GM21825 (cell line): ENCODE results near the gene MIER2.
"Not testable (repeated sequence)": the region's sequence is repeated elsewhere in the genome, so short reads cannot be mapped to it uniquely, and the experiment has no call there.

Experiments
- ATAC-seq: cut with Tn5 transposase; IDR thresholded peaks from one replicate; pipeline ENCODE4 v1.9.1; 2021; ENCODE audit warnings: mild to moderate bottlenecking, moderate library complexity; ENCODE audit not compliant: unreplicated experiment

MIER2 gene, protein sequence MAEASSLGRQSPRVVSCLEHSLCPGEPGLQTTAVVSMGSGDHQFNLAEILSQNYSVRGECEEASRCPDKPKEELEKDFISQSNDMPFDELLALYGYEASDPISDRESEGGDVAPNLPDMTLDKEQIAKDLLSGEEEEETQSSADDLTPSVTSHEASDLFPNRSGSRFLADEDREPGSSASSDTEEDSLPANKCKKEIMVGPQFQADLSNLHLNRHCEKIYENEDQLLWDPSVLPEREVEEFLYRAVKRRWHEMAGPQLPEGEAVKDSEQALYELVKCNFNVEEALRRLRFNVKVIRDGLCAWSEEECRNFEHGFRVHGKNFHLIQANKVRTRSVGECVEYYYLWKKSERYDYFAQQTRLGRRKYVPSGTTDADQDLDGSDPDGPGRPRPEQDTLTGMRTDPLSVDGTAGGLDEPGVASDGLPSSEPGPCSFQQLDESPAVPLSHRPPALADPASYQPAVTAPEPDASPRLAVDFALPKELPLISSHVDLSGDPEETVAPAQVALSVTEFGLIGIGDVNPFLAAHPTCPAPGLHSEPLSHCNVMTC

DNA sequence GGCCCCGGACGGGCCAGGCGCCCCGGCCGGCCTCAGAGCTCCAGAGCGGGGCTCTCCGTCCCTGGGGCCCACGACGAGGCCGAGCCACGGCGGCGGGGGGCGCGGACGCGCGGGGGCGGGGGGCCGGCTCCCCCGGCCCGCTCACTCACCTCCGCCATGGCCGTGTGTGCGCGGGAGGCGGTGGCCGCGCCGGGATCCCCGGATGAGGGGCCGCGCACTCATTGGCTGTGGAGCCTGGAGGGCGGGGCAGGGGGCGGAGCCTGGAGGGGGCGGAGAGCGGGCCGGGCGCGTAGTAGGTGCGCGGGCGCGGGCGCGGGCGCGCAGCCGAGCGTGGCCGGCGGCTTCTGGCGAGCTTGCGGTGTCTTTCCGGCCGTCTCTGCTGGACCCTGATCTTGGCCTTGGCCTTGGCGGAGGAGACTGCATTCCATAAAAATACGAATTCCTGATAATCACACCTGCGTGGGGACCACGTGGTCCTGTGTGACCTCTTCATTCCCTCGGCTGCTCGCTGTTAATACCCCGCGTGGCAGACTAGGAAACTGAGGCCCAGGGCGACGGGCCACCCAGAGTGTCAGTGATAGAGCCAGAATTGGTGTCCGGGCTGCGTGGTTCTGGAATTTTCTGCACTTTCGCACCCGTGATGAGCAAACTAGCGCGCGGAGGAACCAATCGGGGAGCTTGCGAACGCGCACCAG is at the start of gene MIER2:
TSS of gene MIER2 (minus strand) at position 172 of the 695 bp plus-strand sequence. CDS start at position 158, 14 bp downstream.
- ATAC-seq, result peak; percentile 80

GRCh38 chr19:393560-393959 is 49.0 kb upstream of the MIER2 start:
- ATAC-seq, result not testable (repeated sequence)

- ATAC-seq, result no peak
These were observed 47.9 kb upstream of the MIER2 start for GRCh38 chr19:392375-392970.

DNA sequence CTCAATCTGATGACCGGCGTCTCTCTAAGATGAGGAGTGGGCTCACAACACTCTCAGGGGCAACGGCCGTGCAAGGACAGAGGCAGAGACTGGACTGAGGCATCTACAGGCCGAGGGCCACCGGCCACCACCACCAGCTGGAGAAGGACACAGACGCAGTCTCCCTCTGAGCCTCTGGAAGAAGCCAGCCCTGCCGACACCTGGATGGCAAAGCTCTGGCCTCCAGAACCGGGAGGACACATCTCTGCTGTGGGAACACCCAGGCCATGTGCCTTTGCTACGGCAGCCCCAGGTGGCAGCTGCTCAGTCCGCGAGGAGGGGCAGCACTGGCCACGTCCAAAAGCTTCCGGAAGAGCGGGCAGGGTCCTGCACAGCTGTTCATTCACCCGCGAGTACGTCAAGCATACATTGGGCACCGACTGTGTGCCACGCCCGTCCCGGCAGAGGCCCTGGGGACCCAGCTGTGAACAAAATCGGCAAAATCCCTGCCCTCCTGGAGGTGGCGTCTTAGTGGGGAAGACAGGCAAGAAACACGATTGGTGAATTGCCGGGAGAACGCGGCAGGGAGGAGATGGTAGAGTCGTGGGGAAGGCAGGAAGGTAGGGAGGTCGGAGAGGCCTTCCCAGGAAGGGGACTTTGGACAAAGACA is 47.3 kb upstream of the MIER2 start:
- no peak for ATAC-seq

DNA sequence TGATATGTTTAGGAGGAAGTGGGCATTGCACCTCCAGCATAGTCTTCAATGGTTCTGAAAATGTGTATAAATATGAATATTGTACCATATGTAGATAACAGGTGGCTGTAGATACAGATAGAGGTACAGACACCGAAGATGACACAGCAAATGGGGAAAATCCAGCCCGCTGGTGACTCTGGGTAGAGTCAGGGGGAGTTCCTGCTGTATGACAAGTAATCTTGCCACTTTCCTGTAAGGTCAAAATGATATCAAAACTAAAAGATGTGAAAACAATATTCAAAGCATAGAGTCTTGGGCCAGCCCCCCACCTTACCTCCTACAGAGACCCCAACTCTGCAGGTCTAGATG is 46.6 kb upstream of the MIER2 start:
- ATAC-seq, result no peak

GRCh38 chr19:390386-391206 is 46.0 kb upstream of the MIER2 start:
- ATAC-seq, result no peak

GRCh38 chr19:389935-390289 is 45.3 kb upstream of the MIER2 start:
- no peak for ATAC-seq

DNA sequence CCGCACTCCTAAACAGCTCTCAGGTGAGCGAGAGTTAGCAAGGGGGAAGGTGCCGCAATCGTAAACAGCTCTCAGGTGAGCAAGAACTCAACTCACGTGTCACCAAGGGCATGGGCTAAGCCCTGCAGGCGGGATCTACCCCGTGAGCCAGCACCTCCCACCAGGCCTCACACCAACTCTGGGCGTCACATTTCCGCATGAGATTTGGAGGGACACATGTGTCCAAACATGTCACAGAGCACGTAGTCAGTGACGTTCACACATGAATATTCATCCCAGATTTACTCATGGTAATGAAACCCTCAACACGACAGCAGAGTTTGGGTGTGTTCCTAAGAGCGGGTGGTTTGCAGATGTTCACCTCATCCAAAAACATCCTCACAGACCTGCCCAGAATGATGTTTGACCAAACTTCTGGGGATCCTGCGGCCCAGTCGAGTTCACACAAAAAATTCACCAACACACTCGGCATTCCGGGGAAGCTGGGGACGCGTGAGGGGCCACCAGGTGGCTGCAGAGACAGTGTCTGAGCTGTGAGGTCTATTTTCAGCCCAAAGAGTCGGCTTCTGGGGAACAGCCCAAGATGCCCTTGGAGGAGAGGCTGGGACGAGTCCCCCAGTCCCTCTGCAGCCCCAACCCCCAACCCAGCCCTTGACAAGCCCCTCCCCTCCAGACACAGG is 44.8 kb upstream of the MIER2 start:
- no peak for ATAC-seq

- no peak for ATAC-seq
These were observed 44.1 kb upstream of the MIER2 start for GRCh38 chr19:388691-389090.

DNA sequence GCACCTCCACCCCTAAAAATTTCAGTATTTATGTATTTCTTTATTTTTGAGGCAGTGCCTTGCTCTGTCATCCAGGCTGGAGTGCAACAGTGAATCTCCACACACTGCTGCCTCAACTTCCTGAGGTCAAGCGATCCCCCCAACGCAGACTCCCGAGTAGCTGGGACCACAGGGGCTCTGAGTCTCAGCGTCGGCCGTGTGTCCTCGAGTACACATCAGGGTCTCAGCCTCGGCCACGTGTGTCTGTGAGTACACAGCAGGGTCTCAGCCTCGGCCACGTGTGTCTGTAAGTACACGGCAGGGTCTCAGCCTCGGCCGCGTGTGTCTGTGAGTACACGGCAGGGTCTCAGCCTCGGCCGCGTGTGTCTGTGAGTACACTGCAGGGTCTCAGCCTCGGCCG is 43.2 kb upstream of the MIER2 start:
- ATAC-seq, result no peak

DNA sequence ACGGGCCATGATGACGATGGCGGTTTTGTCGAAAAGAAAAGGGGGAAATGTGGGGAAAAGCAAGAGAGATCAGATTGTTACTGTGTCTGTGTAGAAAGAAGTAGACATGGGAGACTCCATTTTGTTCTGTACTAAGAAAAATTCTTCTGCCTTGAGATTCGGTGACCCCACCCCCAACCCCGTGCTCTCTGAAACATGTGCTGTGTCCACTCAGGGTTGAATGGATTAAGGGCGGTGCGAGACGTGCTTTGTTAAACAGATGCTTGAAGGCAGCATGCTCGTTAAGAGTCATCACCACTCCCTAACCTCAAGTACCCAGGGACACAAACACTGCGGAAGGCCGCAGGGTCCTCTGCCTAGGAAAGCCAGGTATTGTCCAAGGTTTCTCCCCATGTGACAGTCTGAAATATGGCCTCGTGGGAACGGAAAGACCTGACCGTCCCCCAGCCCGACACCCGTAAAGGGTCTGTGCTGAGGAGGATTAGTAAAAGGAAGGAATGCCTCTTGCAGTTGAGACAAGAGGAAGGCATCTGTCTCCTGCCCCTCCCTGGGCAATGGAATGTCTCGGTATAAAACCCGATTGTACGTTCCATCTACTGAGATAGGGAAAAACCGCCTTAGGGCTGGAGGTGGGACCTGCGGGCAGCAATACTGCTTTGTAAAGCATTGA is 42.2 kb upstream of the MIER2 start:
- ATAC-seq, result not testable (repeated sequence)

DNA sequence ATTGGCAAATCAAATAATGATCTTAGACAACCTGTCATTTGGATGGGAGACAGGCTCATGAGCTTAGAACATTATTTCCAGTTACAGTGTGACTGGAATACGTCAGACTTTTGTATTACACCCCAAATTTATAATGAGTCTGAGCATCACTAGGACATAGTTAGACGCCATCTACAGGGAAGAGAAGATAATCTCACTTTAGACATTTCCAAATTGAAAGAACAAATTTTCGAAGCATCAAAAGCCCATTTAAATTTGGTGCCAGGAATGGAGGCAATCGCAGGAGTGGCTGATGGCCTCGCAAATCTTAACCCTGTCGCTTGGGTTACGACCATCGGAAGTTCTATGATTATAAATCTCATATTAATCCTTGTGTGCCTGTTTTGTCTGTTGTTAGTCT is 41.6 kb upstream of the MIER2 start:
- ATAC-seq, result not testable (repeated sequence)

- no peak for ATAC-seq
These were observed 40.2 kb upstream of the MIER2 start for GRCh38 chr19:384799-385169.

GRCh38 chr19:383922-384798 is 39.6 kb upstream of the MIER2 start:
- ATAC-seq, result no peak

DNA sequence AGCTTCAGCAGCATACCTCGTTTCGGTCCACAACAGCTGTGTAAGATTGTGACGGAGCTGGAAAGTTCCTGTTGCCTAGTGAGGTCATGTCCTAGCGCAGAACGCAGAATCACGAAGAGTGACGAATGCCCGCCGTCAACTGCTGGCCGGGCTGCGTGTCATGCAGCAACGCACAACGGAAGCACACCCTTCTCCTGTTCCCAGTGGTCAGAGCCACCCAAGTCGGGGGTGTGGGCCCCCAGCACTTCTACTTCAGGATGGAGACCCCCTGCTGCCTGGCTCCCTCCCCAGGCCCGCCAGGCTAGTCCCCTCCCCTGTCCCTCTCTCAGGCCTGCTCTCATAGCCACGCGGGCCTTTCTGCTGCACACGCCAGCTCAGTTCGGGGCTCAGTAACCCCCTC is 38.4 kb upstream of the MIER2 start:
- ATAC-seq, result no peak

- not testable (repeated sequence) for ATAC-seq
These were observed 38.0 kb upstream of the MIER2 start for GRCh38 chr19:382578-382977.

DNA sequence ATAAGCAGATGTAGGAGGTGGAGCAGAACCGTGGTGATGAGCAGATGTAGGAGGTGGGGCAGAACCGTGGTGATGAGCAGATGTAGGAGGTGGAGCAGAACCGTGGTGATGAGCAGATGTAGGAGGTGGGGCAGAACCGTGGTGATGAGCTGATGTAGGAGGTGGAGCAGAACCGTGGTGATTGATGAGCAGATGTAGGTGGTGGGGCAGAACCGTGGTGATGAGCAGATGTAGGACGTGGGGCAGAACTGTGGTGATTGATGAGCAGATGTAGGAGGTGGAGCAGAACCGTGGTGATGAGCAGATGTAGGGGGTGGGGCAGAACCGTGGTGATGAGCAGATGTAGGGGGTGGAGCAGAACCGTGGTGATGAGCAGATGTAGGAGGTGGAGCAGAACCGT is 37.3 kb upstream of the MIER2 start:
- not testable (repeated sequence) for ATAC-seq

DNA sequence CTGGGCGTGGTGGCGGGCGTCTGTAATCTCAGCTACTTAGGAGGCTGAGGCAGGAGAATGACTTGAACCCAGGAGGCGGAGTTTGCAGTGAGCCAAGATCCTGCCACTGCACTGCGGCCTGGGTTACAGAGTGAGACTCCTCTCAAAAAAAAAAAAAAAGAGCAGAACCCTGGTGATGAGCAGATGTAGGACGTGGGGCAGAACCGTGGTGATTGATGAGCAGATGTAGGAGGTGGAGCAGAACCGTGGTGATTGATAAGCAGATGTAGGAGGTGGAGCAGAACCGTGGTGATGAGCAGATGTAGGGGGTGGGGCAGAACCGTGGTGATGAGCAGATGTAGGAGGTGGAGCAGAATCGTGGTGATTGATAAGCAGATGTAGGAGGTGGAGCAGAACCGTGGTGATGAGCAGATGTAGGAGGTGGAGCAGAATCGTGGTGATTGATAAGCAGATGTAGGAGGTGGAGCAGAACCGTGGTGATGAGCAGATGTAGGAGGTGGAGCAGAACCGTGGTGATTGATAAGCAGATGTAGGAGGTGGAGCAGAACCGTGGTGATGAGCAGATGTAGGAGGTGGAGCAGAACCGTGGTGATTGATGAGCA is 36.1 kb upstream of the MIER2 start:
- not testable (repeated sequence) for ATAC-seq
